MM.1S (cell line): Measurements from ENCODE around the gene SERAC1.

Experiments
- CTCF ChIP-seq: fragments of 300-600 bp; sonication (generic); IDR thresholded peaks from 2 replicates; pipeline ENCODE4 v1.5.1; 2016; ENCODE audit warnings: antibody characterized with exemption, low read length, mixed read lengths
- EZH2 ChIP-seq: fragments of 300-600 bp; sonication (generic); optimal IDR thresholded peaks from 2 replicates; pipeline ENCODE3; 2017; ENCODE audit warnings: low read depth, mild to moderate bottlenecking, antibody characterized with exemption, low read length, mixed read lengths

- no peak for TF ChIP-seq CTCF
- TF ChIP-seq EZH2 = no peak
Observed at GRCh38 chr6:158113802-158114201, 54.3 kb downstream of the SERAC1 start.
